HepG2 (cell line): ENCODE data around the gene C20orf204. TPM values are rescaled to one million over a fixed set of nuclear protein-coding genes. Genes with fewer than 3 reads are reported as not detected.
A peak's percentile ranks its signal among the peaks of the same experiment; 100 is the strongest.

Source experiments
- CHD4 ChIP-seq: fragments of 200-600 bp; sonication (generic); IDR thresholded peaks from 2 replicates; pipeline ENCODE4 v1.7.0; 2017; ENCODE audit warnings: mild to moderate bottlenecking, low read length, borderline replicate concordance
- FOXK1 ChIP-seq: sonication (generic); formaldehyde crosslinking; IDR thresholded peaks from 2 replicates; pipeline ENCODE4 v1.4.0; 2020; ENCODE audit warnings: low read depth, missing genetic modification reagents, borderline replicate concordance
- FOXK2 ChIP-seq: fragments of 450-650 bp; IDR thresholded peaks from 2 replicates; pipeline ENCODE4 v1.6.1; 2016
- LCORL ChIP-seq, 2 experiments: fragments of 450-650 bp in 1 of 2; sonication (generic) in 1 of 2; formaldehyde crosslinking in 1 of 2; IDR thresholded peaks; 2 replicates each; pipeline versions ENCODE4 v1.5.0 to v1.6.1; 2017 to 2020; ENCODE audit warnings: antibody characterized with exemption in 1 of 2, missing genetic modification reagents in 1 of 2
- MYC ChIP-seq: sonication (generic); formaldehyde crosslinking; IDR thresholded peaks from 2 replicates; pipeline ENCODE4 v1.9.0; 2021; ENCODE audit warnings: missing genetic modification reagents, borderline replicate concordance
- NFYB ChIP-seq: sonication (generic); formaldehyde crosslinking; IDR thresholded peaks from 2 replicates; pipeline ENCODE4 v1.4.0; 2020; ENCODE audit warnings: missing genetic modification reagents
- PATZ1 ChIP-seq: sonication (generic); formaldehyde crosslinking; IDR thresholded peaks from 2 replicates; pipeline ENCODE4 v1.4.0; 2020; ENCODE audit warnings: missing genetic modification reagents
- SCMH1 ChIP-seq: sonication (generic); formaldehyde crosslinking; IDR thresholded peaks from 2 replicates; pipeline ENCODE4 v1.9.0; 2021; ENCODE audit warnings: missing genetic modification reagents, mild to moderate bottlenecking, borderline replicate concordance
- SNRNP70 ChIP-seq: fragments of 200-400 bp; formaldehyde crosslinking; IDR thresholded peaks from 2 replicates; pipeline ENCODE4 v1.6.1; 2017; ENCODE audit warnings: mild to moderate bottlenecking, low read depth, low read length, moderate library complexity
- ZNF18 ChIP-seq: sonication (generic); formaldehyde crosslinking; IDR thresholded peaks from 2 replicates; pipeline ENCODE4 v1.8.0; 2022; ENCODE audit warnings: mild to moderate bottlenecking, missing genetic modification reagents; ENCODE audit not compliant: insufficient replicate concordance
- ZNF367 ChIP-seq: sonication (generic); formaldehyde crosslinking; IDR thresholded peaks from 2 replicates; pipeline ENCODE4 v1.4.0; 2020; ENCODE audit warnings: missing genetic modification reagents, borderline replicate concordance
- ZNF530 ChIP-seq: sonication (generic); formaldehyde crosslinking; IDR thresholded peaks from 2 replicates; pipeline ENCODE4 v1.5.0; 2020; ENCODE audit warnings: low read depth, mild to moderate bottlenecking, missing genetic modification reagents
- ZNF564 ChIP-seq: sonication (generic); formaldehyde crosslinking; IDR thresholded peaks from 2 replicates; pipeline ENCODE4 v1.8.1; 2023; ENCODE audit warnings: mild to moderate bottlenecking, missing genetic modification reagents
- ZNF569 ChIP-seq: sonication (generic); formaldehyde crosslinking; IDR thresholded peaks from 2 replicates; pipeline ENCODE4 v1.5.0; 2020; ENCODE audit warnings: mild to moderate bottlenecking, missing genetic modification reagents, moderate library complexity, borderline replicate concordance
- polyA plus RNA-seq, 8 experiments: library from polyadenylated mRNA; depleted of rRNA in 3 of 8; stranded (reverse) in 7 of 8; unstranded in 1 of 8; fragments of >200 nt; fragmentation: Illumina TruSeq in 4 of 8; extraction: Trizol in 4 of 8; gene quantifications; 2 replicates each; pipeline versions ENCODE4 v1.2.1 to v1.2.3, GENCODE V29; 2011 to 2016; ENCODE audit warnings: low read depth in 4 of 8, missing spikeins in 1 of 8, mixed read lengths in 1 of 8; ENCODE audit not compliant: insufficient read depth in 1 of 8
- total RNA-seq, 5 experiments: library from RNA; depleted of rRNA; stranded (reverse); fragments of >200 nt; fragmentation: Illumina TruSeq; extraction: Trizol; gene quantifications; 2 replicates each; pipeline ENCODE4 v1.2.3, GENCODE V29; 2016; ENCODE audit warnings: low read depth in 1 of 5
- TF ChIP-seq, protein P1 (sequence below): IDR thresholded peaks from 2 replicates; pipeline ENCODE4 v1.6.1; 2016; ENCODE audit warnings: mild to moderate bottlenecking
- TF ChIP-seq, protein P2 (sequence below): IDR thresholded peaks from 2 replicates; pipeline ENCODE4 v1.6.1; 2012; ENCODE audit warnings: low read depth, low read length, improper control_type of control experiment
- TF ChIP-seq, protein P3 (sequence below): IDR thresholded peaks from 2 replicates; pipeline ENCODE4 v1.6.1; 2016; ENCODE audit warnings: control low read depth
- TF ChIP-seq, protein P4 (sequence below): sonication (generic); formaldehyde crosslinking; IDR thresholded peaks from 2 replicates; pipeline ENCODE4 v1.4.0; 2020; ENCODE audit warnings: mild to moderate bottlenecking, low read depth, missing genetic modification reagents

C20orf204 gene
- total and polyA plus RNA-seq, 2 of the 13 experiments (the other 11 are each of a cell fraction or from before 2014, with no cell fraction given) = 22.1 to 80.0 TPM

- TF ChIP-seq, protein P1, sequence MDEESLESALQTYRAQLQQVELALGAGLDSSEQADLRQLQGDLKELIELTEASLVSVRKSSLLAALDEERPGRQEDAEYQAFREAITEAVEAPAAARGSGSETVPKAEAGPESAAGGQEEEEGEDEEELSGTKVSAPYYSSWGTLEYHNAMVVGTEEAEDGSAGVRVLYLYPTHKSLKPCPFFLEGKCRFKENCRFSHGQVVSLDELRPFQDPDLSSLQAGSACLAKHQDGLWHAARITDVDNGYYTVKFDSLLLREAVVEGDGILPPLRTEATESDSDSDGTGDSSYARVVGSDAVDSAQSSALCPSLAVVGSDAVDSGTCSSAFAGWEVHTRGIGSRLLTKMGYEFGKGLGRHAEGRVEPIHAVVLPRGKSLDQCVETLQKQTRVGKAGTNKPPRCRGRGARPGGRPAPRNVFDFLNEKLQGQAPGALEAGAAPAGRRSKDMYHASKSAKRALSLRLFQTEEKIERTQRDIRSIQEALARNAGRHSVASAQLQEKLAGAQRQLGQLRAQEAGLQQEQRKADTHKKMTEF (CRISPR knock-in tag) = peak; percentile 88
- TF ChIP-seq, protein P2, sequence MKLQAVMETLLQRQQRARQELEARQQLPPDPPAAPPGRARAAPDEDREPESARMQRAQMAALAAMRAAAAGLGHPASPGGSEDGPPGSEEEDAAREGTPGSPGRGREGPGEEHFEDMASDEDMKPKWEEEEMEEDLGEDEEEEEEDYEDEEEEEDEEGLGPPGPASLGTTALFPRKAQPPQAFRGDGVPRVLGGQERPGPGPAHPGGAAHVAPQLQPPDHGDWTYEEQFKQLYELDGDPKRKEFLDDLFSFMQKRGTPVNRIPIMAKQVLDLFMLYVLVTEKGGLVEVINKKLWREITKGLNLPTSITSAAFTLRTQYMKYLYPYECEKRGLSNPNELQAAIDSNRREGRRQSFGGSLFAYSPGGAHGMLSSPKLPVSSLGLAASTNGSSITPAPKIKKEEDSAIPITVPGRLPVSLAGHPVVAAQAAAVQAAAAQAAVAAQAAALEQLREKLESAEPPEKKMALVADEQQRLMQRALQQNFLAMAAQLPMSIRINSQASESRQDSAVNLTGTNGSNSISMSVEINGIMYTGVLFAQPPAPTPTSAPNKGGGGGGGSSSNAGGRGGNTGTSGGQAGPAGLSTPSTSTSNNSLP = no peak
- TF ChIP-seq ZNF564 (CRISPR knock-in tag) (peak; percentile 44; the same call in 1 of the 2 replicates), FOXK2 (no peak), ZNF569 (CRISPR knock-in tag) (no peak), LCORL (IDR thresholded peaks at IDR 0.05) (no peak), LCORL (CRISPR knock-in tag; IDR thresholded peaks at IDR 0.05) (peak; percentile 86), SNRNP70 (no peak), ZNF18 (CRISPR knock-in tag) (peak; percentile 78), MYC (CRISPR knock-in tag) (peak; percentile 91; the same call in 1 of the 2 replicates), NFYB (CRISPR knock-in tag) (no peak), SCMH1 (CRISPR knock-in tag) (no peak), ZNF530 (CRISPR knock-in tag) (no peak), FOXK1 (CRISPR knock-in tag) (peak; percentile 64; the same call in 1 of the 2 replicates), CHD4 (no peak), ZNF367 (CRISPR knock-in tag) (peak; percentile 65; the same call in 1 of the 2 replicates), PATZ1 (CRISPR knock-in tag) (peak; percentile 98)
- TF ChIP-seq, protein P3, sequence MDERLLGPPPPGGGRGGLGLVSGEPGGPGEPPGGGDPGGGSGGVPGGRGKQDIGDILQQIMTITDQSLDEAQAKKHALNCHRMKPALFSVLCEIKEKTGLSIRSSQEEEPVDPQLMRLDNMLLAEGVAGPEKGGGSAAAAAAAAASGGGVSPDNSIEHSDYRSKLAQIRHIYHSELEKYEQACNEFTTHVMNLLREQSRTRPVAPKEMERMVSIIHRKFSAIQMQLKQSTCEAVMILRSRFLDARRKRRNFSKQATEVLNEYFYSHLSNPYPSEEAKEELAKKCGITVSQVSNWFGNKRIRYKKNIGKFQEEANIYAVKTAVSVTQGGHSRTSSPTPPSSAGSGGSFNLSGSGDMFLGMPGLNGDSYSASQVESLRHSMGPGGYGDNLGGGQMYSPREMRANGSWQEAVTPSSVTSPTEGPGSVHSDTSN (CRISPR knock-in tag) = no peak
- TF ChIP-seq, protein P4, sequence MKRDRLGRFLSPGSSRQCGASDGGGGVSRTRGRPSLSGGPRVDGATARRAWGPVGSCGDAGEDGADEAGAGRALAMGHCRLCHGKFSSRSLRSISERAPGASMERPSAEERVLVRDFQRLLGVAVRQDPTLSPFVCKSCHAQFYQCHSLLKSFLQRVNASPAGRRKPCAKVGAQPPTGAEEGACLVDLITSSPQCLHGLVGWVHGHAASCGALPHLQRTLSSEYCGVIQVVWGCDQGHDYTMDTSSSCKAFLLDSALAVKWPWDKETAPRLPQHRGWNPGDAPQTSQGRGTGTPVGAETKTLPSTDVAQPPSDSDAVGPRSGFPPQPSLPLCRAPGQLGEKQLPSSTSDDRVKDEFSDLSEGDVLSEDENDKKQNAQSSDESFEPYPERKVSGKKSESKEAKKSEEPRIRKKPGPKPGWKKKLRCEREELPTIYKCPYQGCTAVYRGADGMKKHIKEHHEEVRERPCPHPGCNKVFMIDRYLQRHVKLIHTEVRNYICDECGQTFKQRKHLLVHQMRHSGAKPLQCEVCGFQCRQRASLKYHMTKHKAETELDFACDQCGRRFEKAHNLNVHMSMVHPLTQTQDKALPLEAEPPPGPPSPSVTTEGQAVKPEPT = no peak
These were observed 14.5 kb downstream of the C20orf204 start (continued) for GRCh38 chr20:64050261-64051032.
